Keratinocyte (primary cell): ENCODE measurements around the gene KCNH1. TPM values are rescaled to one million over a fixed set of nuclear protein-coding genes. Genes with fewer than 3 reads are reported as not detected.

ENCODE experiments used
- DNase-seq: peaks from one replicate; pipeline ENCODE4 v3.0.0-alpha.2; 2011; ENCODE audit warnings: low read depth, missing footprints, low spot score
- FAIRE-seq: peaks from 2 replicates; lab custom pipeline; 2011; peaks lifted over from hg19 to GRCh38; lab: Jason Lieb, UNC
- H2AFZ ChIP-seq: 2 replicates; pipeline ENCODE4 v1.6.0; 2012; ENCODE audit warnings: low read length, control low read depth, inconsistent platforms; ENCODE audit not compliant: control insufficient read depth
- H3K27ac ChIP-seq: 2 replicates; pipeline ENCODE4 v1.5.1; 2011; ENCODE audit warnings: low read length; ENCODE audit not compliant: control insufficient read depth, insufficient read depth
- H3K27me3 ChIP-seq: 3 replicates; pipeline ENCODE4 v1.6.0; 2011; ENCODE audit warnings: low read length; ENCODE audit not compliant: control insufficient read depth, insufficient read depth; ENCODE audit errors: extremely low read depth
- H3K36me3 ChIP-seq, 2 experiments: 2 replicates in 1 of 2; 3 replicates in 1 of 2; pipeline ENCODE4 v1.5.1; 2011; ENCODE audit warnings: low read length in 2 of 2, mild to moderate bottlenecking in 1 of 2; ENCODE audit not compliant: control insufficient read depth in 2 of 2, insufficient read depth in 2 of 2; ENCODE audit errors: extremely low read depth in 1 of 2
- H3K4me1 ChIP-seq: 3 replicates; pipeline ENCODE4 v1.5.1; 2011; ENCODE audit warnings: low read length; ENCODE audit not compliant: control insufficient read depth, insufficient read depth; ENCODE audit errors: extremely low read depth
- H3K4me2 ChIP-seq: 3 replicates; pipeline ENCODE4 v1.6.0; 2011; ENCODE audit warnings: low read depth, low read length; ENCODE audit not compliant: control insufficient read depth, insufficient read depth; ENCODE audit errors: extremely low read depth
- H3K4me3 ChIP-seq, 3 experiments: fragments of 200-600 bp in 1 of 3; sonication (generic) in 1 of 3; 2 replicates in 2 of 3; 3 replicates in 1 of 3; pipeline ENCODE4 v1.5.1; 2011 to 2016; ENCODE audit warnings: low read length in 3 of 3, mild to moderate bottlenecking in 3 of 3, control low read depth in 2 of 3, inconsistent platforms in 1 of 3, low read depth in 1 of 3, mixed read lengths in 1 of 3, mixed run types in 1 of 3, moderate library complexity in 1 of 3; ENCODE audit not compliant: control insufficient read depth in 2 of 3, insufficient read depth in 2 of 3; ENCODE audit errors: extremely low read depth in 1 of 3
- H3K79me2 ChIP-seq: 2 replicates; pipeline ENCODE4 v1.6.0; 2012; ENCODE audit warnings: low read length; ENCODE audit not compliant: control insufficient read depth, insufficient read depth
- H3K9ac ChIP-seq: 3 replicates; pipeline ENCODE4 v1.6.0; 2011; ENCODE audit warnings: low read length; ENCODE audit not compliant: control insufficient read depth, insufficient read depth; ENCODE audit errors: extremely low read depth
- H3K9me1 ChIP-seq: 3 replicates; pipeline ENCODE4 v1.6.0; 2011; ENCODE audit warnings: low read length; ENCODE audit not compliant: control insufficient read depth, insufficient read depth; ENCODE audit errors: extremely low read depth
- H3K9me3 ChIP-seq: 2 replicates; pipeline ENCODE4 v1.5.1; 2012; ENCODE audit warnings: low read depth, low read length; ENCODE audit not compliant: control insufficient read depth
- H4K20me1 ChIP-seq: 3 replicates; pipeline ENCODE4 v1.6.0; 2011; ENCODE audit warnings: low read length; ENCODE audit not compliant: control insufficient read depth, insufficient read depth; ENCODE audit errors: extremely low read depth
- CTCF ChIP-seq, 3 experiments: IDR thresholded peaks in 1 of 3; conservative IDR thresholded peaks in 1 of 3; optimal IDR thresholded peaks in 1 of 3; 2 replicates in 2 of 3; 3 replicates in 1 of 3; pipeline versions ENCODE3 to v1.5.1; 2011; ENCODE audit warnings: low read length in 3 of 3, mild to moderate bottlenecking in 3 of 3, moderate library complexity in 2 of 3, control low read depth in 1 of 3, inconsistent platforms in 1 of 3; ENCODE audit not compliant: insufficient read depth in 2 of 3; ENCODE audit errors: extremely low read depth in 1 of 3
- EZH2 ChIP-seq: IDR thresholded peaks from one replicate; pipeline ENCODE4 v1.6.1; 2012; ENCODE audit warnings: inconsistent platforms, mild to moderate bottlenecking, low read length, moderate library complexity
- dilution Hi-C: fragments of 300-500 bp; cut with MboI; formaldehyde crosslinking; loops from one replicate; pipeline ENCODE4 v1.7.0; 2020; ENCODE audit warnings: low sequenced_read_pairs; ENCODE audit not compliant: extremely low pct_ligation_motif_present
- polyA plus RNA-seq, 5 experiments: library from polyadenylated mRNA; depleted of rRNA in 3 of 5; stranded (reverse) in 3 of 5; stranded (forward) in 1 of 5; unstranded in 1 of 5; fragments of >200 nt; gene quantifications; 1 replicate in 1 of 5; 2 replicates in 3 of 5; 3 replicates in 1 of 5; pipeline versions ENCODE4 v1.2.1 to v1.2.3, GENCODE V29; 2011 to 2012; ENCODE audit warnings: missing spikeins in 2 of 5, low read depth in 1 of 5, low replicate concordance in 1 of 5

Gene KCNH1
- polyA plus RNA-seq, 1 donor (not counting 4 experiments of a cell fraction or from before 2014, with no cell fraction given) = not detected

- DNase-seq (no peak), FAIRE-seq (no peak)
- Histone ChIP-seq H3K4me1 (no peaks in the 10 kb centered on the region), H3K9me3 (no peaks in the 10 kb centered on the region), H3K4me3 (no peak overlapping the region), H2AFZ (no peak overlapping the region), H4K20me1 (no peaks in the 10 kb centered on the region), H3K9me1 (no peaks in the 10 kb centered on the region), H3K36me3 (no peaks in the 10 kb centered on the region), H3K4me2 (no peak overlapping the region), H3K27me3 (no peaks in the 10 kb centered on the region), H3K27ac (no peak overlapping the region), H3K9ac (no peak overlapping the region), H3K79me2 (no peaks in the 10 kb centered on the region)
- dilution Hi-C loops = no loop called here
- no peak for TF ChIP-seq CTCF (optimal IDR thresholded peaks at IDR 0.05 in 1 of 3, IDR thresholded peaks at IDR 0.05 in 1 of 3, conservative IDR thresholded peaks at IDR 0.05 in 1 of 3; ENCODE audit: extremely low read depth in 1 of 3, insufficient read depth in 2 of 3, low read length in 3 of 3)
- TF ChIP-seq EZH2 = no peak
Measured at GRCh38 chr1:210731193-210731592, 402.8 kb downstream of the KCNH1 start.

- no peak for TF ChIP-seq CTCF (optimal IDR thresholded peaks at IDR 0.05 in 1 of 3, IDR thresholded peaks at IDR 0.05 in 1 of 3, conservative IDR thresholded peaks at IDR 0.05 in 1 of 3; ENCODE audit: extremely low read depth in 1 of 3, insufficient read depth in 2 of 3, low read length in 3 of 3)
- no peak for TF ChIP-seq EZH2
- no peaks in the 10 kb centered on the region for H3K9me3 ChIP-seq
- dilution Hi-C loops = no loop called here
- H2AFZ ChIP-seq = no peak overlapping the region
- H3K27ac ChIP-seq = no peak overlapping the region
- no peak overlapping the region for H3K4me2 ChIP-seq
- no peaks in the 10 kb centered on the region for H3K4me1 ChIP-seq
- H4K20me1 ChIP-seq = no peaks in the 10 kb centered on the region
- no peaks in the 10 kb centered on the region for H3K36me3 ChIP-seq
- FAIRE-seq (no peak), DNase-seq (no peak)
- no peaks in the 10 kb centered on the region for H3K79me2 ChIP-seq
- no peak overlapping the region for H3K4me3 ChIP-seq
- no peaks in the 10 kb centered on the region for H3K9me1 ChIP-seq
- H3K9ac ChIP-seq = no peak overlapping the region
- H3K27me3 ChIP-seq = no peaks in the 10 kb centered on the region
Measured at GRCh38 chr1:210730023-210730422, 403.9 kb downstream of the KCNH1 start.
